HG02970 (cell line): ENCODE data around the gene OTULINL.

Experiments used
- ATAC-seq: cut with Tn5 transposase; IDR thresholded peaks from one replicate; pipeline ENCODE4 v1.9.1; 2021; ENCODE audit warnings: mild to moderate bottlenecking, moderate library complexity, moderate number of reproducible peaks; ENCODE audit not compliant: unreplicated experiment, low FRiP score

Gene OTULINL

GRCh38 chr5:14598225-14598624 is 16.6 kb downstream of the OTULINL start:
- ATAC-seq: no peak

DNA sequence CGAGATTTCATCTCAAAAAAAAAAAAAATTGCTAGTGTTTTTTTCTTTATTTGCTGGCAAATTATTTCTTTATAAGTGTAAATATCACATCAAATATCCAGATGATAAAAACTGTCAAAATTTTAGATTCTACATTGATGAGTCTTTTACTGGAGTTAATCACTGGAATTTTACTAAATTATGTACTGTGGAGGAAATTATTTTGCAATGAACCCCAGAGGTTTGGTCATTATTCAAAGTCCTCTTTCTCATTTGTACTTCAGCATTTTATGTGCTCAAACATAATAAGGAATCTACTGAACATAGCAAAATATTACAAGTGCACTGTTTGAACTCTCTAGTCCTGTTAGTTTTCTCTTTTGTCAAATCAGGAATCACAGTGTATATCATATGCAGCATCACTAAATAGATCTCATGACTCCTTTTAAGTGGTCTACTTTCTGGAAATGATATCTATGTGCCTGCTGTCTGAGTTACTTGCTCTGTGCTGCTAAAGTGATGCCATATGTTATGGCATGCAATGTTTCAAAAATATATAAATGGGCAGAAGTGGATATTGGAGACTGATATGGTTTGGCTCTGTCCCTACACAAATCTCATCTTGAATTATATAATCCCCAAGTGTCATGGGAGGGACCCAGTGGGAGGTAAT is 18.0 kb downstream of the OTULINL start:
- no peak for ATAC-seq

DNA sequence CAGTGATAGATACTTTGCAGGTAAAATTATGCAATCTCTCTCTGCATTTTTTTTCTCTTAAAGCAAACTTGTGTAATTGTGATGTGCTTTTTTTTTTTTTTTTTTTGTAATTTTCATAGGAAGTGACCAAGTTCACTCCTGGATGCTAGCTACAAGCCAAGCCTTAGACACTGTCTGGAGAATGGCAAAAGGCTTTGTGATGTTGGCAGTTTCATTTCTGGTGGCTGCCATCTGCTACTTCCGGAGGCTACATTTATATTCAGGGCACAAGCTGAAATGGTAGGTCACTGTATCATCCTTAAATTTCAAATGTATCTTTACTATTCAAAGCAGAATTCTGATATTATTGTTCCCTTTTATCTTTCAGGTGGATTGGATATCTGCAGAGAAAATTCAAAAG is 19.3 kb downstream of the OTULINL start:
- no peak for ATAC-seq

DNA sequence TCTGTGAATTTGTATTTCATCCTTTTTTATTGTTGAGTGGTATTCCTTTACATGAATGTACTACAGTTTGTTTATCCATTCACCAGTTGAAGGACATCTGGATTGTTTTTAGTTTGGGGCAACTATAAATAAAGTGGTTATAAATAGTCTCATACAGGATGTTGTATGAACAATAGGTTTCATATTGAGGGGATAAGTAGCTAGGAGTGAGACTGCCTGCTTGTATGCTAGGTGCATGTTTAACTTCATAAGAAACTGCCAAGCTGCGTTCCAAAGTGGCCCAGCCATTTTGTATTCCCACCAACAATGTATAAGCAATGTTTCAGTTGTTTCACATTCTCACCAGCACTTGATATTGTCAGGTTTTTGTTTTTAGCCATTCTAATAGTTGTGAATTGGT is 21.5 kb downstream of the OTULINL start:
- no peak for ATAC-seq

GRCh38 chr5:14607104-14607503 is 25.5 kb downstream of the OTULINL start:
- ATAC-seq: no peak

DNA sequence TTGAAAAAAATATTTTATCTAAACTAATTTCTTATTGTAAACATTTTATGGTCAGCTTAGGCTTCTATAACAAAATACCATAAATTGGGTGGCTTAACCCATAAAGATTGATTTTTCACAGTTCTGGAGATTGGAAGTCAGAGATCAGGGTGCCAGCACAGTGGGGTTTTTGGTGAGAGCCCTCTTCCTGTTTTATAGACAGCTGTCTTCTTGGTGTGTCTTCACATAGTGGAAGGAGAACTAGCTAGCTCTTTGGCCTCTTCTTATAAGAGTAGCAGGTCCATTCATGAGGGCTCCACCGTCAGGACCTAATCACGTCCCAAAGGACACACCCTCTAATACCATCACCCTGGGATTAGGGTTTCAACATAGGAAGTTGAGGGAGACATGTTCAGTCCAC is 26.6 kb downstream of the OTULINL start:
- no peak for ATAC-seq

- no peak for ATAC-seq
Observed at GRCh38 chr5:14611737-14612136, 30.1 kb downstream of the OTULINL start.

DNA sequence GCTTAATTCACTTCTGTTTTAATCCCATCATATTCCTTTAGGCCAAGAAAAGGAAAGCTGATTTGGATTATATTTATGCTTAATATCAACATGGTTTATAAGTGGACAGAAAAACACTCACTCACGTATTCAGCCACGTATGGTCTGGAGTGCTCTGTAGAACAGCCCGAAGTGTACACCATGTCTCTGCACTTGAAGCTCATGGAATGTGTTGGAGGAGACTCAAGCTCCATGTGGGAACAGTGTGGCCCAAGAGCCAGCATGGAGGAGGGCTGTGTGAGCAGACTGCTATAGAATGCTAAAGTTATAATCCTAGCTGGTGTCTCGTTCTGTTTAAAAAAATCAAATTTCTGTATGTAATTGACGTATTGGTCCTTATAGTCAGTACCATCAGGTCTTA is 32.9 kb downstream of the OTULINL start:
- ATAC-seq: no peak

- no peak for ATAC-seq
Observed at GRCh38 chr5:14615365-14615764, 33.8 kb downstream of the OTULINL start.

DNA sequence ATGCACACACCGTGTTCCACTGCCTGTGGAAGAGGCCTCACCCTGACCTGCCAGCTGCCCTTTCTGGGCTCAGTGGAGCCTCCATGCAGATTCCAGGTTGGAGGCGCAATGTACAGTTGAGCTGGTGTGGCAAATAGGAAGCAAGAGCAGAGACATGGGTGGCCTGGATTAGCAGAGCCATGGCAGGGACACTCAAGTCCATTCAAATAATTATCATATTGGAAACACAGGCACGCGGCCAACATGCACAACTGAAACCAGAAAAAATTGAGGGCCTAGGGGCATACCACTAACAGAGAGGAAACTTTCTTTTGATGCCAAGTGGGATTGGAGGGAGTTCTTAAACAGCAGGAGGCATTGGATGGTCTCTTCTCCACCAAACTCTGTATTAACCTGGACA is 35.8 kb downstream of the OTULINL start:
- no peak for ATAC-seq

DNA sequence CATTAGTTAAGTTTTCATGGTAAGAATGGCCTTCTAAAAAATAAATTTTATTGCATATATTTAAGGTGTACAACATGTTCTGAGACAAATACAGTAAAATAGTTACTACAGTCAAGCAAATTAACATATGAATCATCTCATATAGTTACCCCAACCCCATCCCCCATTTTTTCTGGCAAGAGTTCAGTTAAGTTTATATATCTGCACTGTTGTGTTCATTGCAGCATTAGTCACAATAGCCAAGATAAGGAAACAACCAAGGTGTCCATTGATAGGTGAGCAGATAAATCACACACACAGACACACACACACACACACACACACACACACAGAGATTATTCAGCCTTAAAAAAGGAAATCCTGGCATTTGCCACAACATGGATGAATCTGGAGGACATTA is 45.7 kb downstream of the OTULINL start:
- no peak for ATAC-seq

DNA sequence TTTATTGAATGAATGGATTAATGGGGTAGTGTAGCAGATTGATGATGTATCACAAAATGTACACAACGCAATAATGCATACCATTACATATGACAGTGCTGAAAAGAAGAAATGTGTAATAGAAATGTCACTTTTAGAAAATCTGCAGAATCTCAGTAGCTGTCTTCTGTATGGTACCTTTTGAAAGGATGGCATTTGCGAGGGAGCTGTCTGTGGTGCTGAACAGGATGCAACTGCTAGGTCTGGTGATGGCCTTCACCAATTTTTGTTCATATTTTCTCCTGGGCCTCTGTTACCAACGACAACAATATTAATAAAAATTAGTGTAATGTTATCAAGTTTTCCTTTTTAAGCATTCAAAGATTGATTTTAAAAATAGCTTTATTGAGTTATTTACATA is 46.8 kb downstream of the OTULINL start:
- no peak for ATAC-seq

DNA sequence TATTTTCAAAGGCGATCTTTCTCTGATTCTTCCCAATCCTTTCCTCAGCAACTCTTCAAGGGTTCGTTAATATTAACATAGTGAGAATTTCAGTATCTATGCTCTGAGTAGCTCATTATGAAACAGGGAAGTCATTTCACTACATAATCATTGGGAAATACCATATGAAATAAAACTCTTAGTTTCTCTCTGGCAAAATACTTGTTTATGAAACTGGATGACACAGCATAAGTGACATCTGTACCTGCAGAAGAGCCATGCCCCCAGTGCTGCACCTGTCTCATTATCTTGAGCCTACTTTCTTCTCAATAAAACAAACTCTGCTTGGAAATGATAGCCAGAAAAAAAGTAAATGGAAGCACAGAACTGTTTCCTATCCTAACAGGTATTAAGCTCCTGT is 49.1 kb downstream of the OTULINL start:
- no peak for ATAC-seq

DNA sequence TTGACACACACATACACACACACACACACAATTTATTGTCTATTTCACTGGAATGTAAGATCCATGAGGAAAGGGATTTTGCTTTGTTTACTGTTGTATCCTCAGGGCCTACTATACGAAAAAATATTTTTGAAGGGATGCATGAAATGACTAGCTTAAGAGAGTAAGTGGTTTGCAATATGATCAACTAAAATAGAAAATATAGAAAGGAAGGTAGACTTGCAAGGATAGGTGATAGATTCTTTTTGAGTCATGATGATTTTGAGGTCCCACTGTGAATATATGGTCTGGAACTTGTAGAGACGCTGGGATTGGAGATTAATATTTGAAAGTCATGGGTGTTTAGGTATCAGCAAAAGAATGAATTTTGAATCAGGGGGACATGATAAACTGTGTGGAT is 54.1 kb downstream of the OTULINL start:
- ATAC-seq: no peak

GRCh38 chr5:14640765-14641164 is 59.2 kb downstream of the OTULINL start:
- no peak for ATAC-seq

DNA sequence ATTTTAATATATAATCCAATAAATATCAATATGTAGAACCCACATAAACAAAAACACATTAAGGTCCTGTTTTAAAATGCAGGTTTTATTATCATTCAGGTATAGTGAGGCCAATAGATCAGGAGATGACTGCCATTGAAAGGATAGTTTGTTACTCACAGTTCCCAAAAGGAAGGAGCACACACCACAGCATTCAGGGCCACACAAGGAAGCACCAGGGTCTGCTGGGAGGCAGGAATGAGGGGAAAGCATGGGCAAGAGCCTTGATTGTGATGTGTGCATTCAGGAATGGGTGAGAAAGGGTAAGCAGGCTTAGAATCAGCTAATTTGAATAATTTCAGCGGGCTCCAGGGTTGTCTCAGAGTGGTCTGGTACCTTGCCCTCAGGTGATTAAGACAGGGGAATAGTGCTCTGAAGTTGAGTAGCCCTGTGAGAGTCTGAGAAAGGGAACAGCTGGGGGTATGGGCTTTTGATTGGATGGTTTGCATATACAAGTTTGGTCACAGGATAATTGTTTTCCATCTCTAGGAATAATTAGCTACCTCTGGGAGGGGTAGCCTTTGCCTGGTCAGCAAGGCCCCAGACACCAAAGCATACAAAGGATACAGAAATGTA is 63.1 kb downstream of the OTULINL start:
- ATAC-seq: no peak

GRCh38 chr5:14650052-14650451 is 68.5 kb downstream of the OTULINL start:
- no peak for ATAC-seq

- ATAC-seq: no peak
Observed at GRCh38 chr5:14655146-14655741, 73.7 kb downstream of the OTULINL start.

DNA sequence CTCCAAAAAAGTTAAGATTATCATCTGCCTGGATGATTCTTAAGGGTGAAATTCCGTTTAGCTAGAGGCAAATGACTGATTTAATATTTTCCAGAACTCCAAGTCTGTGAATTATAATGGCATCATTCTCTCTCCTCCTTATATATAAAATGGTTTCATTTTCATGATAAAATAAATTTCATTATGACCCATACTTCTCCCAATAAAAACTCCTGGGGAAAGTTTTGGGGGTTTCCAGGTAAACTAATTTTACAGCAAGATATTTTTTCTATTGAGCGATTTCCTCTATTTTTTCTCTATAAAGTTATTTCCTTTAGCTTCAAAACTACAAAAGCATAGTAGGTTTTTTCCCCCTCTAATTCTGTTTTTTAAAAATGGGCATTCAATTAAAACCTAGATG is 75.3 kb downstream of the OTULINL start:
- no peak for ATAC-seq

DNA sequence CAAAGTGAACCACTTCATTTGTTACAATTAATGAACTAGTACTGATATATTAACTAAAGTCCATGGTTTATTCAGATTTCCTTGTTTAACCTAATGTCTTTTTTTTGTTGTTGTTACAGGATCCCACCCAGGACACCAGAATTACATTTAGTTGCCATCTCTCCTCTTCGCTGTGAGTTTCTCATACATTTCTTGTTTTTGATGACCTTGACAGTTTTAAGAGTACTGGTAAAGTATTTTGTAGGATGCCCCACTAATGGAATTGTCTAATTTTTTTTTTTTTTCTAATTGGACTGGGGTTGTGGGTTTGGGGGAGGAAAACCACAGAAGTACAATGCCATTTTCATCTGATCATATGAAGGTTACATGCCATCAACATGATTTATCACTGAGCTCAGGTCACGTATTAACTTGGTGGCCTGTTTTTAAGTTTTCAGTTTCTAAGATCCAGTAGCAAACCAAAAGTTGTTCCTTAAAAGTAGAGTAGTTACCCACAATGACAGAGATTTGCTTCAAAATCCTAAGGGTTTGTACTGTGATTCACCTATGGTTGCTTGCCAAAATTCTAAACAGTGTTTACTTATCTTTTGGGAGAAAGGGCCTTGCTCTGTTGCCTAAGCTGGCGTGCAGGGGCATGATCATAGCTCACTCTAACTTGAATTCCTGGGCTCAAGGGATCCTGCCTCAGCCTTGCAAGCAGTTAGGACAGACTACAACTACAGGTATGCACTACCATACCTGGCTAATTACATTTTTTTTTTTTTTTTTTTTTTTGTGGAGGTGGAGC is 78.4 kb downstream of the OTULINL start:
- ATAC-seq: no peak

- no peak for ATAC-seq
Observed at GRCh38 chr5:14660833-14661232, 79.2 kb downstream of the OTULINL start.
